ENCODE results near the gene ADIRF. TPM values are rescaled to one million over a fixed set of nuclear protein-coding genes. Genes with fewer than 3 reads are reported as not detected.
"Not testable (repeated sequence)": the region's sequence is repeated elsewhere in the genome, so short reads cannot be mapped to it uniquely, and the experiment has no call there.

The ADIRF gene
- total RNA-seq, 1 donor from 2014 or later = 33.0 TPM

DNA sequence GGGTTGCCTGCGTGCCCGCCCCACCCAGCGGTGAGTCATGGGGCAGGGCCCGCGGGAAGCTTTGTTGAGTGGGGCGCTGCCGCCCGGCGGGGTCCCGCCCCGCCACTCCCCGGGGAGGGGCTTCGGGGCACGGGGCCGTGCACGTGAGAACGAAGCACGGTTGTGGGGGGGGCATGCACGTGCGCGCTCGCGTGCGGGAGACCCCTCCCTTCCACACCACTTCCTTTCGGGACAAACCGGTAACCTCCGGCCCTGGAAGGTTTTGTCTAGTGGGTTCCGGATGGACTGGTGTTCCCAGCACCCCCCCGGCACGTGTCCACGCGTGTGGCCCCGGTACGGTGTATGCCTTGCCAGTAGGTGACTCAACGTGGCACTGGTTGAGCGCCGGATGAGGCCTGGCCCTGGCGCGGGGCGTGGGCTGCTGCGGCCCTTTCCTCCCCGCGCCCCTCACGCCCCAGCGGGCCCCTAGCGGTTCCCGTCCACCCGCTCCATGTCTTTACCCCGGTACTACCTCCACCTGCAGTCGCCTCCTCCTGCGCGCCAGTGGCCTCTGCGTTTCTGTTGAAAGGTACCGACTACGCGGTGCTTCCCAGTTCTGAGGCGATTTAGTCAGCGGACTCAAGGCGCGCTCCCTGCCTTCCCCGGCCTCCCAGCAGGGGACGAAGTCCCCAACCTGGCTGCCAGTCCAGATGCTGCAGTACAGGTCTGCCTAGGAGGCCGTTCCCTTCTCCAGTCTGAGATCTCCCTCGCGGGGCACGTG is 3.1 kb downstream of the ADIRF start:
- intact Hi-C loops (cut with DNase I) = loop anchor here (2.0 kb wide), 1 partner anchor 123 kb away; the partner anchor contains the start of genes GLUD1 and SHLD2
- DNase-seq (ENCODE audit: low spot score) = peak; percentile 89

DNA sequence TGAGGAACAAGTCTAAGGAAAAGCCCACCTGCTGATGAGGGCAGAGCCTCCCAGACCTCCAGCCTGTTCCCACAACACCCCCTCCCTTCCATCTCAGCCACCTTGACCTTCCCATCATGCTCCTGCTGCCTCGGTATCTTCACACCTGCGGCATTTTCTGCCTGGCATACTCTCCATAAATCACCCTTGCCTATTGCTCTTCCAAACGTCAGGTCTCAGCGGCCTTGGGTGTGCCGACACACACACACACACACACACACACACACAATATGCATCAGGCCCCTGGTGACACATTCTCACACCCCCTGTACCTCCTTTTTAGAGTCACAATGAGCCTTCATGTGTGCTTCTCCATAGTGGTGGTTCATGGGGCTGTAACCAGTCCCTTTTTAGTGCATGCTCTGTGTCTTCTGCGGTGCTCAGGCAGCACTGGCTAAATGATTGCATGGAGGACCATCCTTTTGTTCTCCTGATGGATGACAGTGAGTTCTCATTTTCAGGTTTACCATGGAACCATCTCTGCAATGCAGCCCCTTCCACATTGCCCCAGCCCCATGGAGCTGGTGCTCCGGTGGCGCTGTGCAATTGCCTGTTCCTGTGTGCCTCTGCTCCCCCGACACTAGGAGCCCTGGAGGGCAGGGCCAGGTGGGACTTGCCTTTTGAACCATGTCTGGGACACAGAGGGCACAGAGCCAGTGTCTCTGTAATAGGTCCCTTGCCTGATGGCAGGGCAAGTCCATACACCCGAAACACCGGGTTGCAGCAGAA is 4.5 kb downstream of the ADIRF start:
- peak; percentile 31 for DNase-seq (ENCODE audit: low spot score)
- intact Hi-C loops (cut with DNase I) = no loop called here

DNA sequence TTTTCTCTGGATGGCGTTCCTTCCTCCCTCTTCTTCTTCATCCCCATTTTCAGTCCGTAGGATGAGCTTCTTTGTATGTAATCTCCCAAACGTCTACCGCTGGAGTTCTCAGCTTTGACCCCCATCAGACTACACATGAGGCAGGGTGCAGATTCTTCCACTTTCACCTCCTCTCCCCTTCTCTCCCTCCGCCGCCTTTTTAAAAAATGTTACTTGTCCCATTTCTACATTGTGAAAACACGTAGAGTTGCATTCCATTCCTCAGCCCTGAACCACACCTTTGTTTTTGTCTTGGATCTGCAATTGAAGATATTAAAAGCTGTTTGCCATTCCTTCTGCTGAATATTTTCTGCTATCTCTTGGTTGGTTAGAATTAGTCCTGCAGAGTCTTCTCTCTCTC is 6.2 kb downstream of the ADIRF start:
- intact Hi-C loops (cut with DNase I) = no loop called here
- no peak for DNase-seq (ENCODE audit: low spot score)

DNA sequence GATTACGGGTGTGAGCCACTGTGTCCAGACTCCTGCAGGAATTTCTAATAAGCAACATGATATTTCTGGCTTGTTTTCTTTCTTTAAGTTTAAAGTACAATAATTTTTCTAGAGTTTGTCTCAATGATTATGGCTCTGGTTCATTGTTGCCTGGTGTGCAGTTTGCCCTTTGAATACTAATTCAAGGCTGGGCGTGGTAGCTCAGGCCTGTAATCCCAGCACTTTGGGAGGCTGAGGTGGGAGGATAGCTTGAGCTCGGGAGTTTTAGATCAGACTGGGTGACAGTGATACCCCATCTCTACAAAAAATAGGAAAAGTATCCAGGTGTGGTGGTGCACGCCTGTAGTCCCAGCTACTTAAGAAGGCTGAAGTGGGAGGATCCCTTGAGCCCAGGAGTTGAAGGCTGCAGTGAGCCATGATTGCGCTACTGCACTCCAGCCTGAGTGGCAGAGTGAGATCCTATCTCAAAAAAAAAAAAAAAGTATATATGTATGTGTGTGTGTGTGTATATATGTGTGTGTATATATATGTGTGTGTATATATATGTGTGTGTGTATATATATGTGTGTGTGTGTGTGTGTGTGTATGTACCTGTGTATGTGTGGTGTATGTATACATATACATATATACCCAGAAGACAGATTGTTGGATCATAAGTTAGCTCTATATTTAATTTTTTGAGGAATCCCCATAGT is 8.2 kb downstream of the ADIRF start:
- intact Hi-C loops (cut with DNase I) = no loop called here
- no peak for DNase-seq (ENCODE audit: low spot score)

DNA sequence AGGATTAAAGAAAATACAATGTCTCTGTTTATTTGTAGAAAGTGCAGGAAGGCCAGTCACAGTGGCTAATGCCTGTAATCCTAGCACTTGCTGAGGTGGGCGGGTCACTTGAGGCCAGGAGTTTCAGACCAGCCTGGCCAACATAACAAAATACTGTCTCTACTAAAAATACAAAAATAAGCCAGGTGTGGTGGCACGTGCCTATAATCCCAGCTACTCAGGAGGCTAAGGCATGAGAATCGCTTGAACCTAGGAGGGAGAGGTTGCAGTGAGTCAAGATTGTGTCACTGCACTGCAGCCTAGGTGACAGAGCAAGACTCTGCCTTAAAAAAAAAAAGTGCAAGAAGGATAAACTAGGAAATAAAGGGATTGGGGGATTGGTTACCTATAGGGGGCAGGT is 10.2 kb downstream of the ADIRF start:
- DNase-seq (ENCODE audit: low spot score); intact Hi-C loops (cut with DNase I): not testable (repeated sequence)

DNA sequence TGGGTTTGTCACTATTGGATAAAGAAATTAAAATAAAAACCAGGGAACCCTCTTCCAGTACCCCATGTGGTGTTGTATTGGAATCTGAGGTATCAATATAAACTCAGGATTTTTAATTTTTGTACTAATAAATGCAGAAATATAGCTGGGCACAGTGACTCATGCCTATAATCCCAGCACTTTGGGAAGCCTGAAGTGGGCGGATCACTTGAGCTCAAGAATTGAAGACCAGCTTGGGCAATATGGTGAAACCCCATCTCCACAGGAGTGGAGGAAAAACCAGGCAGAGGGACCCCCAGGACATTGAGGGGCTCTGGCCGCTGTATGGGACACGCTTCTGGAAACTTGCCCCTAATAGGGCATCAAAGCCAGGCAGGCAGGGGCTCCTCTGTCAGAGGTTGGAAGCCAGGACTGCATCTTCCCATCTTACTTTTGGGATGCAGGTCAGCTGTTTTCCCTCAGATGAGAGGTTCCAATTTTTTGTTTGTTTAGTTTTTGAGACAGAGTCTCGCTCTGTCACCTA is 11.1 kb downstream of the ADIRF start:
- no peak for DNase-seq (ENCODE audit: low spot score)
- intact Hi-C loops (cut with DNase I) = no loop called here

DNA sequence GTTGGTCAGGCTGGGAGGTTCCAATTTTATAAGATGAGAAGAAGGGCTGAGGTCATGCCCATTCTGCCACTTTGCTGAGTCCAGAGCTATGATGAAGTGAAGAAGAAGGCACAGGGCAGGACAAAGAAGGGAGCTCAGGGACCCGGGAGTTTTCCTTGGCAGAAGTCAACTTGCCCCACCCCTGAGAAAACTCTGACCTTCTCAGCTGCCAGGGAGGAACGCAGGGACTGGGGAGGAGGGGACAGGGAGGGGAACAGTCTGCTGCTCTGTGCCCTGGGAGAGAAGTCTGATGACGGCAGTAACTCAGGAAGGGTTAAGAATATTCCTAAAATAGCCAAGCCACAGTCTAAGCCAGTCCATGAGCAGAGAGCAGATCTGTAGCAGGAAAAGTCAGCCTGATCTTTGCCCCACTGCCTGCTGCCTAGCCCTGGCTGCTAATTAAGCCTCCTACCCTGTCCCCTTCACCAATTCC is 11.7 kb downstream of the ADIRF start:
- no peak for DNase-seq (ENCODE audit: low spot score)
- intact Hi-C loops (cut with DNase I) = loop anchor here (10.0 kb wide), 1 partner anchor 65 kb away; no protein-coding TSS in a partner anchor

DNA sequence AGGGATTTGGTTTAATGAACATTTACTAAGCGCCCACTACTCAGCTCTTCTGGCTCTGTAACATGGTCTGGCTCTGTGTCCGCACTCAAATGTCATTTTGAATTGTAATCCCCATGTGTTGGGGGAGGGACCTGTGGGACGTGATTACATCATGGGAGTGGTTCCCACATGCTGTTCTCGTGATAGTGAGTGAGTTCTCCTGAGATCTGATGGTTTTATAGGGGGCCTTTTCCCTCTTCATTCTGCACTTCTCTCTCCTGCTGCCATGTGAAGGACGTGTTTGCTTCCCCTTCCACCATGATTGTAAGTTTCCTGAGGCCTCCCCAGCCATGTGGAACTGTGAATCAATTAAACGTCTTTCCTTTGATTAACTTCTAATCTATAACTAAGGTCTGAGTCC is 12.7 kb downstream of the ADIRF start:
- DNase-seq (ENCODE audit: low spot score) = not testable (repeated sequence)
- intact Hi-C loops (cut with DNase I) = loop anchor here (10.0 kb wide), 1 partner anchor 64 kb away; no protein-coding TSS in a partner anchor

DNA sequence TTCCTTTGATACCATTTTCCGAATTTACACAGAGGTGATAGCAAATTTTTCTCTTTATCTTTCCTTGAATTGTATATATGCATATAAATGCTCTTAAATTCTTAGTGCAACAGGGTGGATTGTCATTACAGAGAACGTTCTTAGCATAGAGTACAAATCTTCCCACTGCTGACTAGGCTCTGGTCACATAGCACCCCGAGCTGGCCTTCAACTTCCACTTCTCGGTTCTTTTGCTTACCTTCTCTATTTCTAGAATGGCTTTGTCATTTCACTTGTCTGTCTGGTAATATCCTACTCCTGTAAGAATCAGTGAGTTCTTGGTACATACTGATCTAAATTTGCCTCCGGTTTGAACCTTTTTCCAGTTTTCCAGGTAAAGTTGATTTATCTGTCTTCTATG is 13.4 kb downstream of the ADIRF start:
- no peak for DNase-seq (ENCODE audit: low spot score)
- intact Hi-C loops (cut with DNase I) = loop anchor here (10.0 kb wide), 1 partner anchor 63 kb away; no protein-coding TSS in a partner anchor

DNA sequence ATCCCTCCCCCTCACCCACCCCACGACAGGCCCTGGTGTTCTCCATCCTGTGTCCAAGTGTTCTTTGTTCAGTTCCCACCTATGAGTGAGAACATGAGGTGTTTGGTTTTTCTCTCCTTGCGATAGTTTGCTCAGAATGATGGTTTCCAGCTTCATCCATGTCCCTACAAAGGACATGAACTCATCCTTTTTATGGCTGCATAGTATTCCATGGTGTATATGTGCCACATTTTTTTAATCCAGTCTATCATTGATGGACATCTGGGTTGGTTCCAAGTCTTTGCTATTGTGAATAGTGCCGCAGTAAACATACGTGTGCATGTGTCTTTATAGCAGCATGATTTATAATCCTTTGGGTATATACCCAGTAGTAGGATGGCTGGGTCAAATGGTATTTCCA is 16.2 kb downstream of the ADIRF start:
- intact Hi-C loops (cut with DNase I) = loop anchor here (10.0 kb wide), 1 partner anchor 60 kb away; no protein-coding TSS in a partner anchor
- not testable (repeated sequence) for DNase-seq (ENCODE audit: low spot score)

DNA sequence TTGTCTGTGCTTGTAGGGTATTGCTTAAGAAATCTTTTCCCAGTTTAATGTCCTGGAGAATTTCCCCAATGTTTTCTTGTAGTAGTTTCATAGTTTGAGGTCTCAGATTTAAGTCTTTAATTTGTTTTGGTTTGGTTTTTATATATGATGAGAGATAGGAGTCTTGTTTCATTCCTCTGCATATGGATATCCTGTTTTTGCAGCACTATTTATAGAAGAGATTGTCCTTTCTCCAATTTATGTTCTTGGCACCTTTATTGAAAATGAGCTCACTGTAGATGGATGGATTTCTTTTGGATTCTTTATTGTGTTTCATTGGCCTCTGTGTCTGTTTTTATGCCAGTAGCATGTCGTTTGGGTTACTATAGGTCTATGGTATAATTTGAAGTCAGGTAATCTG is 20.2 kb downstream of the ADIRF start:
- intact Hi-C loops (cut with DNase I) = loop anchor here (10.0 kb wide), 1 partner anchor 56 kb away; no protein-coding TSS in a partner anchor

DNA sequence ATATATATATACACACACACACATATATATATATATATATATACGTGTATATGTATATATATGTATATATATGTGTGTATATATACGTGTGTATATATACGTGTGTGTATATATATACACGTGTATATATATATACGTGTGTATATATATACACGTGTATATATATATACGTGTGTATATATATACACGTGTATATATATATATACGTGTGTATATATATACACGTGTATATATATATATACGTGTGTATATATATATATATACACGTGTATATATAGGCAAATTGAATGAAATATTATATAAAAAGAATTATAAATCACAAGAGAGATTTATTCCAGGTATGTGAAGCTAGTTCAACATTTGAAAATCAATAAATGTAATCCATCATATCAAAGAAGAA is 23.1 kb downstream of the ADIRF start:
- intact Hi-C loops (cut with DNase I); DNase-seq (ENCODE audit: low spot score): not testable (repeated sequence)

More for the DNA sequence above, 20.2 kb downstream of the ADIRF start:
- DNase-seq (ENCODE audit: low spot score) = no peak

DNA sequence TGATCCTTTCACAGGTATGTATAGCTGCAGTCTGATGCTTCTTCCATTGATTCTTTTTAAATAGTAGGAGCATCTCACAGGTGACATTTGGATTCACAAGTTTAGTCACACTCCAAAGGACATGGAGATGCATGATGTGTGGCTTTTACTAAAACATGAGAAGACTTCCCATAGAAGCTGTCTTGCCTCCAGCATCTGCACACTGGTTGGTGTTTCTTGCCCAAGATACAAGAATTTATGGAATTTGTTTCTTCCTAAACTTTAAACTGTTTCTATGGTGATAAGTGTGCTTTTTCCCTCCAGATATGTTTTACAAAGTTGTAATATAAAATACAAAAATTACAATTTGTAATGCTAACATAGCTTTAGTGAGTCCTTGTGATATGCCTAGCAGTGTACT is 24.2 kb downstream of the ADIRF start:
- no peak for DNase-seq (ENCODE audit: low spot score)
- intact Hi-C loops (cut with DNase I) = no loop called here

DNA sequence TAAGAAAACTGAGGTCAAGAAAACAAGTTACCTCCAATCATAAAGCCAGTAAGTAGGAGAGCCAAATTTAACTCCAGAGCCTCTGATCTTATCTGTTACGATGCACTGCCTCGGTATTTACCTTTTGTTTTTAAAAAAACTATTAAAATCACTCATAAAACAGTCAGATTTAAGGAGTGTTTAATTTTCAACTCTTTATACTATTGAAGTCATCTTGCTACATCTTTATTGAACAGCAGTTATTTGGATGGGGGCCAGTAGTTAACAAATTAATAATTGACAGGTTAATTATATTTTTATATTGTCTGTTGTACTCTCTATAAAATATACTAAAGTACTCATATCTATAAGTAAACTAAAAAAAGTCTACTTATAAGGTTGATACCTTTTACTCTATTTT is 24.6 kb downstream of the ADIRF start:
- DNase-seq (ENCODE audit: low spot score) = no peak
- intact Hi-C loops (cut with DNase I) = no loop called here

DNA sequence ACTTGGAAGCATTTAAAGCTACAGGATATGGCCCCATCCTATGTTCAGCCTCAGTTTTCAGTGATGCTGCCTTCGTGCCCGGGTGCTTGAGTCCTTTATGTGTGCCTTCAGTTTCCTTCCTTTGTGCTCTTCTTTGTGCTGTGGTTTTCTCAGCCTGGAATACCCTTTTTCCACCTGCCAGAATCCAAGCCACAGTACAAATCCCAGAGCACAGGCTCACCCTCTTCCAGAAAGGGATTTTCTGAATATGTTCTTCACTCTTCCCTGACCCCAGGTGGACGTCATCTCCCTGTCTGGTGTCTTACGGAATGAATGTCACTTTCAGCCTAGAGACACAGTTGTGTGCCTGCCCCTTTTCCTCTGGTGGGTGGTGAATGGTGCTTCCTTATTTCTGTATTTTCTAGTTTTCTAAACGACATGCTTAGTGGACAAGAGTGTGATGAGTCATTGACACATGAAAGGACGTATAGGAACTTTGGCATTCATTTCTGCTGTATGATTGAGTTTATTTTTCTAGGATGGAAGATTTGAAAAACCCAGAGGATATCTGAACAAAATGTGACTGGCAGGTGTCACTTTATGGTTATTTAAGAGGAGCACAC is 31.6 kb downstream of the ADIRF start:
- intact Hi-C loops (cut with DNase I); DNase-seq (ENCODE audit: low spot score): not testable (repeated sequence)

DNA sequence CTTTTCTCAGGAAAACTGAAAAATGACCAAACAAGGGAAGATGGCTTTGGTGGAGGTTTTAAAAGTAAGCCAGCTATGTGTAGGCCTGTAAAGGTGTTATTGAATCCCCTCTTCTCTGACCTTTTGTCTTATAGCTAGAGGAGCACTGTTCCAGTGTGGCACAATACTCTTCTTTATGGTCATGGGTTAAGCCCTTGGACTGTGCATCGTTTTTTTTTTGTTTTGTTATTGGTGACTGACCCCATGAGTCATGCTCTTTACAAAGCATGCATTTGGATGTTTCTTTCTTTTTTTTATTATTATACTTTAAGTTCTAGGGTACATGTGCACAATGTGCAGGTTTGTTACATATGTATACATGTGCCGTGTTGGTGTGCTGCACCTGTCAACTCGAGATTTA is 32.2 kb downstream of the ADIRF start:
- intact Hi-C loops (cut with DNase I) = no loop called here
- no peak for DNase-seq (ENCODE audit: low spot score)

DNA sequence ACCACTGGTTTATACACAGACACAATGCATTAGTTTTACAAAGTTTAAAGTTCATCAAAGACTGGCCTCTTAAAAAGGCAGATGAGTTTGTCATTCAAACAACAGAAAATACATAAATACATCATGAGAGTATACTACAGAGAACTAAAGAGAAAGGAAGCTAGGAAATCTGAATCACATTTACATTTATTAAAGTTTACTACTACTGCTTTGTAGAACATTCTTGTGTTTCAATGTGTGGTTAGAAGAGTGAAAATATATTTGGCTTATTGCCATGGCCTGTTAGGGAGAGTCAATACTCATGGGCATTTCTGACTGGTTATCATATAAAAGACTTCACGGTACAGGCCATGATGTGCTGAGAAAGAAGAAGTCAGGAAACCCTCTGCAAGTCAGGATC is 38.8 kb downstream of the ADIRF start:
- intact Hi-C loops (cut with DNase I); DNase-seq (ENCODE audit: low spot score): not testable (repeated sequence)

DNA sequence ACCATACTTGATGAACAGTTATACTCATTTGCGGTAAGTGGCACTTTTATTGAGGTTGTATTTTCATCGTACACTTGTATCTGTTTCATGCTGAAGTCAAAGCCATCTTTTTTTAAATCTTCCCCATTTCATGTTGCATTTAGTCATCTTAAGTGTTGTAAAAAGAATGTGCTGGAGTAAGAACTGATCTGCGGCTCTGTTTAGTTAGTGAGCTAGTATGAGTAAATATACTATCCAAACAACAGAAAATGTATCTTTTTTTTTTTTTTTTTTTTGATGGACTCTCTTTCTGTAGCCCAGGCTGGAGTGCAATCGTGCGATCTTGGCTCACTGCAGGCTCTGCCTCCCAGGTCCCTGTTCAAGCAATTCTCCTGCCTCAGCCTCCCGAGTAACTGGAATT is 39.4 kb downstream of the ADIRF start:
- intact Hi-C loops (cut with DNase I); DNase-seq (ENCODE audit: low spot score): not testable (repeated sequence)

DNA sequence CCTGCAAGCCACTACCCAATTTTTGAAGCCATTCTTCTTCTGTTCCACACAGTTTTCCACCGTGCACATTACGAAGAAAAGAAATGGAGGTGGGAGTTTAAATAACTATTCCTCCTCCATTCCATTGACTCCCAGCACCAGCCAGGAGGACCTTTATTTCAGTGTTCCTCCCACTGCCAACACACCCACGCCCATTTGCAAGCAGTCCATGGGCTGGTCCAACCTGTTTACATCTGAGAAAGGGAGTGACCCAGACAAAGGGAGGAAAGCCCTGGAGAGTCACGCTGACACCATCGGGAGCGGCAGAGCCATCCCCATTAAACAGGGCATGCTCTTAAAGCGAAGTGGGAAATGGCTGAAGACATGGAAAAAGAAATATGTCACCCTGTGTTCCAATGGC is 40.0 kb downstream of the ADIRF start:
- intact Hi-C loops (cut with DNase I); DNase-seq (ENCODE audit: low spot score): not testable (repeated sequence)

All from cardiac septum (tissue), 1 donor.